Bronchial epithelial cell (primary cell): ENCODE results near the gene CACNA2D3. TPM values are rescaled to one million over a fixed set of nuclear protein-coding genes. Genes with fewer than 3 reads are reported as not detected.

Experiments
- DNase-seq: peaks from one replicate; pipeline ENCODE4 v3.0.0-alpha.2; 2010; ENCODE audit warnings: low read depth
- FAIRE-seq: peaks from 2 replicates; lab custom pipeline; 2011; peaks lifted over from hg19 to GRCh38; lab: Jason Lieb, UNC
- H3K27me3 ChIP-seq: 2 replicates; pipeline ENCODE4 v1.5.1; 2011; ENCODE audit warnings: low read length; ENCODE audit not compliant: control insufficient read depth, insufficient read depth
- H3K36me3 ChIP-seq: 2 replicates; pipeline ENCODE4 v1.5.1; 2011; ENCODE audit warnings: low read length; ENCODE audit not compliant: control insufficient read depth, insufficient read depth
- H3K4me3 ChIP-seq: 2 replicates; pipeline ENCODE4 v1.5.1; 2011; ENCODE audit warnings: mild to moderate bottlenecking, low read depth, low read length, control low read depth
- total RNA-seq: library from RNA; depleted of rRNA; stranded (reverse); fragments of >200 nt; gene quantifications from 2 replicates; pipeline ENCODE4 v1.2.1, GENCODE V29; 2014
- TF ChIP-seq, protein P1 (sequence below): IDR thresholded peaks from 2 replicates; pipeline ENCODE4 v1.5.1; 2011; ENCODE audit warnings: mild to moderate bottlenecking, moderate library complexity, low read length, control low read depth, inconsistent platforms; ENCODE audit not compliant: insufficient read depth, severe bottlenecking

The CACNA2D3 gene
- total RNA-seq, 1 donor from 2014 or later = not detected

DNA sequence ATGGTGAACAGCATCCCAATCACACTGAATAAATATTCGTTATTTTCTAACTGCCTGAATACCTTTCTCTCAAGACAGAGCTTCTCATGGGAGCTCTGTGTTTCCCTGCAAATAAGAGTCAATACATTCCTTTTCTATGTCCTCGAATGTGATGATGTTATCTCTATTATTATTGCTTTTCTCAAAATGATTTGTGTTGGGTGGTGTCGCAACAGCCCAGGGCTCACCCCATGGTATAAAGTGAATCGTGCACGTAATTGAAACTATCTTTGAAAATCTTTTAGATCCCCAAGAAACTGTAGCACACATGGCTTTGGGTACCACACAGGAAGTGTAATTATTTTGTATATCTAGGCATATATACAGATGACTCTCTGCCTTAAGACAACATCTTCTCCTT is 996.1 kb downstream of the CACNA2D3 start:
- DNase-seq = no peak
- Histone ChIP-seq H3K4me3 (no peak overlapping the region), H3K36me3 (no peaks in the 10 kb centered on the region), H3K27me3 (no peaks in the 10 kb centered on the region)
- FAIRE-seq = no peak
- TF ChIP-seq, protein P1, sequence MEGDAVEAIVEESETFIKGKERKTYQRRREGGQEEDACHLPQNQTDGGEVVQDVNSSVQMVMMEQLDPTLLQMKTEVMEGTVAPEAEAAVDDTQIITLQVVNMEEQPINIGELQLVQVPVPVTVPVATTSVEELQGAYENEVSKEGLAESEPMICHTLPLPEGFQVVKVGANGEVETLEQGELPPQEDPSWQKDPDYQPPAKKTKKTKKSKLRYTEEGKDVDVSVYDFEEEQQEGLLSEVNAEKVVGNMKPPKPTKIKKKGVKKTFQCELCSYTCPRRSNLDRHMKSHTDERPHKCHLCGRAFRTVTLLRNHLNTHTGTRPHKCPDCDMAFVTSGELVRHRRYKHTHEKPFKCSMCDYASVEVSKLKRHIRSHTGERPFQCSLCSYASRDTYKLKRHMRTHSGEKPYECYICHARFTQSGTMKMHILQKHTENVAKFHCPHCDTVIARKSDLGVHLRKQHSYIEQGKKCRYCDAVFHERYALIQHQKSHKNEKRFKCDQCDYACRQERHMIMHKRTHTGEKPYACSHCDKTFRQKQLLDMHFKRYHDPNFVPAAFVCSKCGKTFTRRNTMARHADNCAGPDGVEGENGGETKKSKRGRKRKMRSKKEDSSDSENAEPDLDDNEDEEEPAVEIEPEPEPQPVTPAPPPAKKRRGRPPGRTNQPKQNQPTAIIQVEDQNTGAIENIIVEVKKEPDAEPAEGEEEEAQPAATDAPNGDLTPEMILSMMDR = no peak

DNA sequence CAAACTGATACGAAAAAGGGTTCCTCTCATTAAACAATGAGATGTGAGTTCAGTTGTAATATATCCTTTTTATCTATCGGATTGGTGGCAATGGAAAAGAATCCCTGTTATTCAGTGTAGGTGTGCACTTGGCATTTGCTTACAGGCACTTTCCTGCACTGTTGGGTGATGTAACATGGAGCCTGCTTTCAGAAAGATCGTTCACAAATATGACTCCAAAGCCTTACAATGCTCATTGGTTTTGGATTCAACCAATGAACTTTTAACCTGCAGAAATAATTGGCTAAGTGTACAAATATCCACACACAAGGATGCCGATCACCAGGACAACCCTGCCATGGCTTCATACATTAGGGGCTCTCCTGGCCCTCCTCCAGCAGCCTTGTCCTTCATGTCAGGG is 996.9 kb downstream of the CACNA2D3 start:
- Histone ChIP-seq H3K4me3 (no peak overlapping the region), H3K27me3 (no peaks in the 10 kb centered on the region), H3K36me3 (no peaks in the 10 kb centered on the region)
- TF ChIP-seq, protein P1 = no peak
- no peak for FAIRE-seq
- DNase-seq = no peak

DNA sequence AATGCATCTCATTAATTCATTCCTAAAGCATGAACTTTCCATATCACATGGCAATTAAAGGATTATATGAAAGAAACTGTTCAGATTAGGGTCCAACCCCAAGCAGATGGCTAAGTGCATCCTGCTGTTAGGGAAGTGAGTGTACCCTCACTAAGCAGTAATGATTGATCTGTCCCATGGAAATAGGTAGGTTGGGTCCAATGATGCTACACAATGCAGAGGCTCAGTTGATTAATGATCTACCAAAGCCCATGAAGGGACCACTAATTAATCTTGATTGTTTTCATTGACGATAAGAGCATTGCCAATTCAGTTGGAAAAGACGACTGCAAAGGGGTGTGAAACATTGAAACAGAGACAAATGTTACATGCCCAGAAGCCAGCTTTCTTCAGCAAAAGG is 1000.0 kb downstream of the CACNA2D3 start:
- TF ChIP-seq, protein P1 = no peak
- no peak overlapping the region for H3K4me3 ChIP-seq
- FAIRE-seq = no peak
- H3K27me3 ChIP-seq = no peaks in the 10 kb centered on the region
- DNase-seq = no peak
- H3K36me3 ChIP-seq = no peaks in the 10 kb centered on the region

Other genes starting within 250 kb of the CACNA2D3 start
- 16.8 and 18.9 TPM in 2 replicates for gene ACTR8, start 240.4 kb upstream of the CACNA2D3 start, total RNA-seq
- 23.7 and 32.5 TPM in 2 replicates for gene SELENOK, start 230.7 kb upstream of the CACNA2D3 start, total RNA-seq